ENCODE results near the gene UGGT1. TPM values are rescaled to one million over a fixed set of nuclear protein-coding genes. Genes with fewer than 3 reads are reported as not detected.

UGGT1 gene
- total RNA-seq, 4 donors from 2014 or later, result 43.1 to 66.5 (median 55.3) TPM

DNA sequence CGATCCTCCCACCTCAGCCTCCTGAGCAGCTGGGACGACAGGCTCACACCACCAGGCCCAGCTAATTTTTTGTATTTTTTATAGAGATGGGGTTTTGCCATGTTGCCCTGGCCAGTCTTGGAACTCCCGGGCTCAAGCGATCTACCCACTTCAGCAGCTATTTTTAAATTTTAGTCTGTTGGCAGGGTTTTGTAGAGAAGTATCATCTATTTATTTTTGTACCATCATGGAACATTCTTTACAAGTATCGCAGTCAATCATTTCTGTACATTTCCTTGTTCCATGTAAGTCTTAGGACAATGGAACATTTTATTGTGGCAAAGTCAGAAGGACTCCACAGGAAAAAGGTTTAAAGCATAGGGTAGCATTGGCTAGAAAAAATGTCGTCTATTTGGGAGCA lies 94.6 kb downstream of the UGGT1 start:
- TF ChIP-seq, protein P1, sequence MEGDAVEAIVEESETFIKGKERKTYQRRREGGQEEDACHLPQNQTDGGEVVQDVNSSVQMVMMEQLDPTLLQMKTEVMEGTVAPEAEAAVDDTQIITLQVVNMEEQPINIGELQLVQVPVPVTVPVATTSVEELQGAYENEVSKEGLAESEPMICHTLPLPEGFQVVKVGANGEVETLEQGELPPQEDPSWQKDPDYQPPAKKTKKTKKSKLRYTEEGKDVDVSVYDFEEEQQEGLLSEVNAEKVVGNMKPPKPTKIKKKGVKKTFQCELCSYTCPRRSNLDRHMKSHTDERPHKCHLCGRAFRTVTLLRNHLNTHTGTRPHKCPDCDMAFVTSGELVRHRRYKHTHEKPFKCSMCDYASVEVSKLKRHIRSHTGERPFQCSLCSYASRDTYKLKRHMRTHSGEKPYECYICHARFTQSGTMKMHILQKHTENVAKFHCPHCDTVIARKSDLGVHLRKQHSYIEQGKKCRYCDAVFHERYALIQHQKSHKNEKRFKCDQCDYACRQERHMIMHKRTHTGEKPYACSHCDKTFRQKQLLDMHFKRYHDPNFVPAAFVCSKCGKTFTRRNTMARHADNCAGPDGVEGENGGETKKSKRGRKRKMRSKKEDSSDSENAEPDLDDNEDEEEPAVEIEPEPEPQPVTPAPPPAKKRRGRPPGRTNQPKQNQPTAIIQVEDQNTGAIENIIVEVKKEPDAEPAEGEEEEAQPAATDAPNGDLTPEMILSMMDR (IDR thresholded peaks at IDR 0.05; ENCODE audit: low read depth), result no peak

DNA sequence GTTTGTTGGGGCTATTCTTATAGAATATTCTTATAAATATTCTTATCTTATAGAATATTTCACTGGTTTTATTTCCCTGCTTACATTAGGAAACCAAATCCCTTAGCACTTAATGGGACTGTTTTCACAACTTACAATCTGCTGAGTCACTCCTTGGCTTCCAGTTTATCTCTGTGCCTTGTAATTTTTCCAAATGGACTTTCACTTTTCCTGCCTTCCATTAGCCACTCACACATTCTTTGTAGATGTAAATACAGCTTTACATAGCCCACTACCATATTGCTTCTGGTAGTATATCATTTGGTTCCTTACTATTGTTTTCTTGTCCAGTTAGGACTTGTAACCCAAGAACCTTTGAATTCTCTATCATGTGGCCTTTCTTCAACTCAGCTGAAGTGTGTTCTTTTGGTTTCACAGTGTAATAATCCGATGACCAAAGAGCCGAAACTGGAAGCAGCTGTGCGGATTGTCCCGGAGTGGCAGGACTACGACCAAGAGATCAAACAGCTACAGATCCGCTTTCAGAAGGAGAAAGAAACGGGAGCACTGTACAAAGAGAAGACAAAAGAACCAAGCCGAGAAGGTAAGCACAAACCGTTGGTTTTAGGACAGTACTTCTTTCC lies 96.1 kb downstream of the UGGT1 start:
- TF ChIP-seq, protein P1 (IDR thresholded peaks at IDR 0.05; ENCODE audit: low read depth), result no peak

DNA sequence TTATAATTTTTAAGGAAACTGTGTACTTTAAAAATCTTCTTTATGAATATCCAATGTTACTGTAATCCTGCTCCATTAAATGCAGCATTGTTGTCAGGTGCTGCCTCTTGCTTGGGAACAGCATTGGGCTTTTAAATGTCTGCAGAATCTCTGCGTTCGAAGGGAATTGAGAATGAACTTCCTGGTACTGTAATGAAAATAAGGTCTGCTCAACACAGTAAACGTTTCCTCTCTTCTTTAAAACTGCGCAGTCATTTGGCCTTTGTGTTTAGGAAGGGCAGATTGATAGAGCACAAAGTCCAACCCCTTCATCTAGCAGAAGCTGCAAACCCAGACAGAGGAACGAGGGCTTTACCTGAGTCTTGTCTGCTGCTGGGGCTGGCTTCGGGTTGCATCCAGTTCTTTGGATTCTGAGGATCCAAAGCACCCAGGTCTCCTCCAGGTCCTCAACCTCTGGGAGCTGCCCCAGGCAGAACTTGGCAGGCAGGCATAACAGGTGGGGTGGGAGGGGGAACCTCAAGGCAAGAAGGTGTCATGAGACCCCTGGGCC lies 104.5 kb downstream of the UGGT1 start:
- TF ChIP-seq, protein P1 (IDR thresholded peaks at IDR 0.05; ENCODE audit: low read depth), result no peak

DNA sequence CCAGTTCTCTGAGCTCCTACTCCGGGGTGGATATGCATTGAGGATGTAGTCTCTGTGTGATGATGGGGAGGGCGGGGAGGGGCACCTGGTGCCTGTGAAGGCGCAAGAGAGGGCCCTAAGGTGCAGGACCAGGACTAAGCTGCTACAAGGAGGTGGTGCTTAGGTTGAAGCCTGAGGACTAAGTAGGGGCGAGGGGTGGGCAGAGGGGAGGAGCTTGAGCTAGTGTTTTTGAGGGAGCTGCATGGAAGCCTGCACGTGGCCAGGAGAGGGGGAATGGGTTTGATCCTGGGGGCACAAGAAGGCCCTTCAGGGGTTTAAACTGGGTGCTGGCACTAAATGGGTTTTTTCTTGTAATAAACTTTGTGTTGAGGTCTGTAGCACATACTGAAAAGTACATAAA lies 105.0 kb downstream of the UGGT1 start:
- TF ChIP-seq, protein P1 (IDR thresholded peaks at IDR 0.05; ENCODE audit: low read depth), result no peak

DNA sequence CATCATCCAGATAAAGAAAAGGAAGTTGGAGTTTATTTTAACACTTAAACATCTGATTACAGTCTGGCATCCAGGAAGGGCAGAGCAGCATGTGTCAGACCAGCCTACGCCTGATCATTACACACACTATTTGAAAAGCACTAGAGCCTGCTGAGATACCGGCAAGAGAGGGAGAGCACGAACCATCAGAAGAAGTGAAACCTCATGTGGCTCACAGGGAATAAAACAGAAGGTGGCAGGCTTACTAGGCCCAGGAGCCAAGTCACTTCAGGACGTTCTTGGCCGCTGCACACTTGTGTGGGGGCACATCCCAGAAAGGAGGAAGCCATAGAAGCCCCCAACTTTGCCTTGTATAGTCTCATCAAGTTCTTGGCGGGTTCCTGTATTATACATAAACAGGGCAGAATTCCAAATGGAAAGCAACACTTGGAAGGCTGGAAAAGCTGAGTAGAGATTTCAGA lies 105.5 kb downstream of the UGGT1 start:
- TF ChIP-seq, protein P1 (IDR thresholded peaks at IDR 0.05; ENCODE audit: low read depth), result no peak

DNA sequence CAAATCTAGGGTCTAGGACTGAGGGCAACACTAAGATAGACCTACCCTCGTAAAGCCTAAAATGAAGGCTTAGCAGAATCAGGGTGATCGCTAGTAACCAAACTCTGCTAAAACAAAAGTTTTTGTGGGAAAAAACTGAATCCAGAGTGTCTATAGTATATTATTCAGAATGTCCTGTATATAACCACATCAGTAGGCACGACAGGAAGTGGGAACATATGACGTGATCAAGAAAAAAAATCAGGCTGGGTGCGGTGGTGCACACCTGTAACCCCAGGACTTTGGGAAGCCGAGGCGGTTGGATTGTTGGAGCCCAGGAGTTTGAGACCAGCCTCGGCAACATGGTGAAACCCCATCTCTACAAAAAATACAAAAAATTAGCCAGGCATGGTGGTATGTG lies 106.1 kb downstream of the UGGT1 start:
- TF ChIP-seq, protein P1 (IDR thresholded peaks at IDR 0.05; ENCODE audit: low read depth), result no peak

DNA sequence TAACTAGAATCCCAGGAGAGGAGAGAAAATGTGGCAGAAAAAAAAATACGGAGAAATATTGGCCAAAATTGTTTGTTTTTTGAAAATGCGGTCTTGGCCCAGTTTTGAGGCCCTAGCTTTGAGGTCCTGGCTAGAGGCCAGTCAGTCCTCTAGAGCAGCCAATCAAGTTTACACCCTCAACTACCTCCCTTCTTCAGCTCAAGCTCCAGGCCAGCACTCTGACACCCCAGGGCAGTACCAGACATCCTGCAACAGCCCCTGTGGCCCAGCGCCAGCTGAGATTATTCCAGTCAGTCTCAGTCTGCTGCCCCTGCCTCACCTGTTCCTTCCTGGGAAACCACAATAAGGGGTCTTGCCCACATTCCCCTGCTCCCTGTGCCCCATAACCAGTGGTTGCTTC lies 107.7 kb downstream of the UGGT1 start:
- TF ChIP-seq, protein P1 (IDR thresholded peaks at IDR 0.05; ENCODE audit: low read depth), result no peak
